ENCODE measurements around the gene PAEP.

GRCh38 chr9:135533113-135533512 is 28.4 kb upstream of the PAEP start:
- TF ChIP-seq, protein P1, sequence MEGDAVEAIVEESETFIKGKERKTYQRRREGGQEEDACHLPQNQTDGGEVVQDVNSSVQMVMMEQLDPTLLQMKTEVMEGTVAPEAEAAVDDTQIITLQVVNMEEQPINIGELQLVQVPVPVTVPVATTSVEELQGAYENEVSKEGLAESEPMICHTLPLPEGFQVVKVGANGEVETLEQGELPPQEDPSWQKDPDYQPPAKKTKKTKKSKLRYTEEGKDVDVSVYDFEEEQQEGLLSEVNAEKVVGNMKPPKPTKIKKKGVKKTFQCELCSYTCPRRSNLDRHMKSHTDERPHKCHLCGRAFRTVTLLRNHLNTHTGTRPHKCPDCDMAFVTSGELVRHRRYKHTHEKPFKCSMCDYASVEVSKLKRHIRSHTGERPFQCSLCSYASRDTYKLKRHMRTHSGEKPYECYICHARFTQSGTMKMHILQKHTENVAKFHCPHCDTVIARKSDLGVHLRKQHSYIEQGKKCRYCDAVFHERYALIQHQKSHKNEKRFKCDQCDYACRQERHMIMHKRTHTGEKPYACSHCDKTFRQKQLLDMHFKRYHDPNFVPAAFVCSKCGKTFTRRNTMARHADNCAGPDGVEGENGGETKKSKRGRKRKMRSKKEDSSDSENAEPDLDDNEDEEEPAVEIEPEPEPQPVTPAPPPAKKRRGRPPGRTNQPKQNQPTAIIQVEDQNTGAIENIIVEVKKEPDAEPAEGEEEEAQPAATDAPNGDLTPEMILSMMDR (IDR thresholded peaks at IDR 0.05; ENCODE audit: insufficient read depth, low read length): no peak
- TF ChIP-seq SPI1 (IDR thresholded peaks at IDR 0.05; ENCODE audit: borderline replicate concordance, low read depth) (no peak), POLR2AphosphoS5 (IDR thresholded peaks at IDR 0.05; ENCODE audit: low read depth) (no peak)

Measured in HL-60 (cell line).